Muscle of leg (tissue), 16 donors: ENCODE data around the gene COQ5. TPM values are rescaled to one million over a fixed set of nuclear protein-coding genes. Genes with fewer than 3 reads are reported as not detected.

Source experiments
- DNase-seq: peaks from one replicate; pipeline ENCODE4 v3.0.0; 2013
- H3K27ac ChIP-seq: one replicate; pipeline ENCODE4 v1.5.1; 2013; ENCODE audit warnings: mild to moderate bottlenecking, low read length, control low read depth
- H3K27me3 ChIP-seq: one replicate; pipeline ENCODE4 v1.6.1; 2013; ENCODE audit warnings: low read length; ENCODE audit not compliant: control insufficient read depth, insufficient read depth
- H3K36me3 ChIP-seq: one replicate; pipeline ENCODE4 v1.6.1; 2013; ENCODE audit warnings: low read length; ENCODE audit not compliant: control insufficient read depth, insufficient read depth
- H3K4me1 ChIP-seq: one replicate; pipeline ENCODE4 v1.6.1; 2013; ENCODE audit warnings: low read length; ENCODE audit not compliant: control insufficient read depth, insufficient read depth
- H3K4me3 ChIP-seq: one replicate; pipeline ENCODE4 v1.5.1; 2013; ENCODE audit warnings: low read length, control low read depth
- H3K9me3 ChIP-seq: replicated peaks from 2 replicates; pipeline ENCODE4 v1.6.1; 2013; ENCODE audit warnings: low read depth, low read length; ENCODE audit not compliant: control insufficient read depth
- WGBS: methylation state at CpG from one replicate; pipeline ENCODE4 v1.1.5; 2013; ENCODE audit warnings: missing lambda C conversion rate; ENCODE audit not compliant: insufficient coverage; 5-methylcytosine and 5-hydroxymethylcytosine counted together
- long read RNA-seq, 11 donors: transcript quantifications; one replicate each; lab custom pipeline, GENCODE V29; 2026
- polyA plus RNA-seq, 8 donors: library from polyadenylated mRNA; unstranded; fragments of 120-200 nt; gene quantifications; one replicate each; pipeline versions ENCODE4 v1.2.1 to v1.2.3, GENCODE V29; 2013; ENCODE audit warnings: inconsistent platforms in 1 of 8, low replicate concordance in 1 of 8; ENCODE audit not compliant: insufficient read length in 8 of 8, insufficient read depth in 1 of 8
- total RNA-seq: library from RNA; stranded (reverse); fragments of 120-200 nt; gene quantifications from one replicate; pipeline ENCODE4 v1.2.4, GENCODE V29; 2013

Gene COQ5, protein sequence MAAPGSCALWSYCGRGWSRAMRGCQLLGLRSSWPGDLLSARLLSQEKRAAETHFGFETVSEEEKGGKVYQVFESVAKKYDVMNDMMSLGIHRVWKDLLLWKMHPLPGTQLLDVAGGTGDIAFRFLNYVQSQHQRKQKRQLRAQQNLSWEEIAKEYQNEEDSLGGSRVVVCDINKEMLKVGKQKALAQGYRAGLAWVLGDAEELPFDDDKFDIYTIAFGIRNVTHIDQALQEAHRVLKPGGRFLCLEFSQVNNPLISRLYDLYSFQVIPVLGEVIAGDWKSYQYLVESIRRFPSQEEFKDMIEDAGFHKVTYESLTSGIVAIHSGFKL
- total RNA-seq (34.5 TPM), polyA plus RNA-seq (10 to 100 TPM; 32.7 to 42.3 (median 36.9) TPM)
- long read RNA-seq, donor 1, transcript COQ5-201 (7 exons, 1,535 nt) = major isoform, 6 of 14 reads
- long read RNA-seq, donor 1, partial matches to known transcripts = 7 of 14 reads
- long read RNA-seq, donor 1, other reads (novel, unspliced or antisense) = 0 of 14 reads
- long read RNA-seq, donor 2, partial matches to known transcripts = 0 of 2 reads
- long read RNA-seq, donor 2, other reads (novel, unspliced or antisense) = 0 of 2 reads
- long read RNA-seq, donor 3, transcript COQ5-201 (7 exons, 1,535 nt) = major isoform, 13 of 21 reads
- long read RNA-seq, donor 3, partial matches to known transcripts = 8 of 21 reads
- long read RNA-seq, donor 3, other reads (novel, unspliced or antisense) = 0 of 21 reads
- long read RNA-seq, donor 4, transcript COQ5-201 (7 exons, 1,535 nt) = major isoform, 6 of 6 reads
- long read RNA-seq, donor 4, partial matches to known transcripts = 0 of 6 reads
- long read RNA-seq, donor 4, other reads (novel, unspliced or antisense) = 0 of 6 reads
- long read RNA-seq, donor 5, transcript COQ5-201 (7 exons, 1,535 nt) = major isoform, 22 of 211 reads
- long read RNA-seq, donor 5, partial matches to known transcripts = 178 of 211 reads
- long read RNA-seq, donor 5, other reads (novel, unspliced or antisense) = 10 of 211 reads
- long read RNA-seq, donor 6, transcript COQ5-201 (7 exons, 1,535 nt) = major isoform, 14 of 38 reads
- long read RNA-seq, donor 6, partial matches to known transcripts = 18 of 38 reads
- long read RNA-seq, donor 6, other reads (novel, unspliced or antisense) = 6 of 38 reads
- long read RNA-seq, donor 7, transcript COQ5-201 (7 exons, 1,535 nt) = major isoform, 13 of 100 reads
- long read RNA-seq, donor 7, partial matches to known transcripts = 71 of 100 reads
- long read RNA-seq, donor 7, other reads (novel, unspliced or antisense) = 15 of 100 reads
- long read RNA-seq, donor 8, transcript COQ5-201 (7 exons, 1,535 nt) = major isoform, 16 of 31 reads
- long read RNA-seq, donor 8, partial matches to known transcripts = 9 of 31 reads
- long read RNA-seq, donor 8, other reads (novel, unspliced or antisense) = 5 of 31 reads
- long read RNA-seq, donor 9, transcript COQ5-201 (7 exons, 1,535 nt) = major isoform, 6 of 6 reads
- long read RNA-seq, donor 9, partial matches to known transcripts = 0 of 6 reads
- long read RNA-seq, donor 9, other reads (novel, unspliced or antisense) = 0 of 6 reads
- long read RNA-seq, donor 10, transcript COQ5-201 (7 exons, 1,535 nt) = major isoform, 7 of 93 reads
- long read RNA-seq, donor 10, partial matches to known transcripts = 72 of 93 reads
- long read RNA-seq, donor 10, other reads (novel, unspliced or antisense) = 14 of 93 reads
- long read RNA-seq, donor 11, transcript COQ5-201 (7 exons, 1,535 nt) = major isoform, 8 of 13 reads
- long read RNA-seq, donor 11, partial matches to known transcripts = 5 of 13 reads
- long read RNA-seq, donor 11, other reads (novel, unspliced or antisense) = 0 of 13 reads

DNA sequence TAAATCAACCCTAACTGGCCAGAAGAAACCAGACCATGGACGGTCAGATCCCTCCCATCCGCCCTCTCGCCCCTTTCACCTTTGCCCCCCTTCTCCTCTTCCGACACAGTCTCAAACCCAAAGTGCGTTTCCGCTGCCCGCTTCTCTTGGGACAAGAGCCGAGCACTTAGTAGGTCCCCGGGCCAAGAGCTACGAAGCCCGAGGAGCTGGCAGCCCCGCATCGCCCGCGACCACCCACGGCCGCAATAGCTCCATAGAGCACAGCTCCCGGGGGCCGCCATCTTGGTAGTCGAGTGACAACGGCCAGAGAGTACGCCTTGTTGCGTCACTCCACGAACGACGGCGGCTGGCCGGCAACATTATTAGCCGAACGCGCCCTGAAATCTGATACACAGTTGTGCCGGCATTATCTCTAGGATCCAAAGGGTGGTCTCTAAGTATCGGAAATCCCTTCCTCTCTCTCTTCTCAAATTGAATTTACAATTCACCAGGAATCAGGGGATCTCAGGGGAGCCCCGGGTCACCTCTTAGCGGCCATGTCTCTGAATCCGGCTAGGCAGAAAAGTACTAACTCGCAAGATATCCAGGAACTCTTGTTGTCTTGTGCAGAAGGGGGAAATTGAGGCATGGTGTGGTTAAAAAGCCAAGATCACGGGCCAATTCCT is at the start of gene COQ5:
Gene COQ5, minus strand, starts transcription at position 298 of the 665 bp plus-strand sequence. Its CDS starts 17 bp downstream, at position 281.
- H3K36me3 ChIP-seq = no peaks in the 10 kb centered on the region
- peak within 1 kb of the TSS; percentile 80 for H3K4me3 ChIP-seq
- no peaks in the 10 kb centered on the region for H3K27me3 ChIP-seq
- under 1% methylated on average over 37 of the region's 38 CpGs for WGBS
- peak within 1 kb of the TSS; percentile 98 for H3K27ac ChIP-seq
- DNase-seq = peak; percentile 98
- no peaks in the 10 kb centered on the region for H3K9me3 ChIP-seq
- peaks cover 2% of the 10 kb centered on the region for H3K4me1 ChIP-seq

DNA sequence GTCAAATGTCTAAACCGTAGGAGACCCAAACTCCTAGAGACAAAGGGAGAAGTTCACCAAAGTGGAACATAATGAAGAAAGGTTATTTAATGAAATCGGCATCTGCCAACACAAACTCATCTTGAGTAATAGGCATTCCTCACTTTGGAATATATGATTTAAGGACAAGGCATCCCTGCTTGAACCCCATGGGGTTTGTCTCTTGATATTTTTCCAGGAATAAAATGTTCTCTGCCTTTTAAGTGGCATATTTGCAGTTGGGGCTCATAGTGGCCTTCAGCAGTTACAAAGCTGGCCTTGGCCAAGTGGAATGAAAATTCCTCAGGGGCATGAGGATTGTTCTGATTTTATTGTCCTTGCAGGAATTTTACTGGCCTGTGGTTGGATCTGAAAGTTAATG is 45.1 kb upstream of the COQ5 start:
- no CpG with 5 or more reads among the region's 2 CpGs for WGBS
- H3K9me3 ChIP-seq = no peaks in the 10 kb centered on the region
- no peak overlapping the region for H3K27ac ChIP-seq
- H3K4me3 ChIP-seq = no peak overlapping the region
- H3K36me3 ChIP-seq = peaks cover 86% of the 10 kb centered on the region
- no peak for DNase-seq
- H3K27me3 ChIP-seq = no peaks in the 10 kb centered on the region
- no peaks in the 10 kb centered on the region for H3K4me1 ChIP-seq

DNA sequence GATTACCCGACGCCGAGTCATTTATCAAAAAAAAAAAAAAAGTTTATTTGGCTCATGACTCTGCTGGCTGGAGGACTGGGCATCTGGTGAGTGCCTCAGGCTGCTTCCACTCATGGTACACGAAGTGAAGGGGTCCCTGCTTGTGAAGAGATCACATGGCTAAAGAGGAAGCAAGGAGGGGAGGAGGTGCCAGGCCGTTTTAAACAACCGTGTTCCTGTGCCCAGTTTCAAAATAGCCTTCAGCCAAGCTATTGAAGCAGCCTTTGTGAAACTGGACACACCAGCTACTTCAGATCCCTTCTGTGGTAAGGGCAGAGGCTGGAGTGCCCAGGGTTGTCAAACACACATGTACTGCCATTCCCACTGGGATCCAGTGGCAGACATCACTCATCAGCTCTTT is 44.6 kb upstream of the COQ5 start:
- no peak overlapping the region for H3K27ac ChIP-seq
- peaks cover 86% of the 10 kb centered on the region for H3K36me3 ChIP-seq
- no peaks in the 10 kb centered on the region for H3K9me3 ChIP-seq
- H3K27me3 ChIP-seq = no peaks in the 10 kb centered on the region
- 50% methylated on average over 1 of the region's 6 CpGs for WGBS
- no peaks in the 10 kb centered on the region for H3K4me1 ChIP-seq
- no peak overlapping the region for H3K4me3 ChIP-seq
- DNase-seq = no peak

DNA sequence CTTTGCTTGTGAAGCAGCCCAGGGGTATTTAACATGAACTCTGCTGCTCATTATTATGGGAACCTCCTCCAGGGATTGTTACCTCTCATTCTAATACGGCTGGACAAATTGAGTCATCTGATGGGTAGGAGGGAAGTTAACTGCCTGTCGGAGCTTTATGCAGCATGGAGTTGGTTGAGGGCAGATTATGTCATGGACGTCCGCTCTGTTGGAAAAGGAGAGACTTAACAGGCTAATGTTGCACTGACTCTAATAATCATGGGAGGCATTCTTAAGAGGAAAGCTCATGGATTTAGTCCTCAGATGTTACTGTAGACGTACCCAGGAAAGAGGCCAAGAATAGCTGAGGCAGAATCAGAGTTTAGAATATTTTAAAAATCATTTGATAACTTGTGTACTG is 42.3 kb upstream of the COQ5 start:
- H3K27me3 ChIP-seq = no peaks in the 10 kb centered on the region
- H3K4me3 ChIP-seq = no peak overlapping the region
- H3K9me3 ChIP-seq = no peaks in the 10 kb centered on the region
- H3K4me1 ChIP-seq = no peaks in the 10 kb centered on the region
- DNase-seq = no peak
- WGBS = 71% methylated on average over 3 of the region's 5 CpGs
- no peak overlapping the region for H3K27ac ChIP-seq
- H3K36me3 ChIP-seq = peaks cover 78% of the 10 kb centered on the region

DNA sequence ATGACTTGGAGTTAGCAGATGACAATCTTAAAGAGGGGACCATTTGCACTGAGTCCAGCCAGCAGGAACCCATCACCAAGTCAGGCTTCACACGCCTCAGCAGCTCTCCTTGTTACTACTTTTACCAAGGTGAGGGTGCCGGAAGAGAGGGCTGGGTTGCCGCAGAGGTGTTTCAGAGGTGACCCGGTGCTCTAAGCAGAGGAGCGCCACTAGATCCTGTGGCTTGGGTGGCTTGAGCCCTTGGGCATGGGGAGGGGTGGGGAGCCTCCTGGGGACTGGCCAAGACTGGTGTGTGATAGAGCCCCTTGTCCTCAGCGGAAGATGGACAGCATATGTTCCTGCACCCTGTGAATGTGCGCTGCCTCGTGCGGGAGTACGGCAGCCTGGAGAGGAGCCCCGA is 34.5 kb upstream of the COQ5 start:
- Histone ChIP-seq H3K4me1 (no peaks in the 10 kb centered on the region), H3K27ac (no peak overlapping the region), H3K4me3 (no peak overlapping the region), H3K27me3 (no peaks in the 10 kb centered on the region), H3K36me3 (peaks cover 73% of the 10 kb centered on the region), H3K9me3 (no peaks in the 10 kb centered on the region)
- no peak for DNase-seq
- 100% methylated on average over 6 of the region's 11 CpGs for WGBS

DNA sequence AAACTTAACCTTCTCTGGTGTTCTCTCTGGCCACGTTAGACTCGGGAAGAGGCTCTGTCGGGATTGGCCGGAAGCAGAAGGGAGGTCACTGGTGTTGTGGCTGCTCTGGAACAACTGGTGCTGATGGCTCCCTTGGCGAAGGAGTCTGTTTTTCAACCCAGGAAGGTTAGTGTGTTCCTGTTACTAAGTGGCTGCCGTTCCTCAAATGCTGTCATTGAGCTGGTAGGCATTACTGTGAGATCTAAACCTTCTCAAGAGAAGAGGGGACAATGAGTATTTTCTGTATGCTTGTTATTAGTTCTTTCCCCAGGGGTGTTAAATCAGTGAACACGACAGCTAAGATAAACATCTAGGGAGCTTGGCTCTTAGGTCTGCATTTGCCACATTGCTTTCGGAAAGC is 33.9 kb upstream of the COQ5 start:
- Histone ChIP-seq H3K4me3 (no peak overlapping the region), H3K36me3 (peaks cover 69% of the 10 kb centered on the region), H3K27ac (no peak overlapping the region)

DNA sequence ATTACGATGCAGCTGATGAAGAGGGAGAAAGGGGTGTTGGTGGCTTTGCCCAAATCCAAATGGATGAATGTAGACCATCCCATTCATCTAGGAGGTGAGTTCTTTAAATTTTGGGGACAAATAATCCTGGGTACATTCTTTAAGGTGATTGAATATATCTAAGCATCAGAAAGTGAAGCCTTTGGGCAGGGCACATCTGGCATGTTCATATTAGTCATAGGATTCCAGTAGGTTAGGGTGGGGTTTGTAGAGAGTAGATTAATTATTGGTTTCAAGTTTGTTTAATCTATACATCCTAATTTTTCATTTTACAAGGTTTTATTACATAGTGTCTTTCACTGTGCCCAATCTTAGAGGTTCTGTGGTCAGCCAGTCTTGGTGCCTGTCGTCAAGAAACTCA is 28.6 kb upstream of the COQ5 start:
- Histone ChIP-seq H3K4me1 (peaks cover 3% of the 10 kb centered on the region), H3K4me3 (no peak overlapping the region), H3K27ac (no peak overlapping the region), H3K9me3 (no peaks in the 10 kb centered on the region), H3K27me3 (no peaks in the 10 kb centered on the region), H3K36me3 (peaks cover 62% of the 10 kb centered on the region)
- no peak for DNase-seq
- 100% methylated on average over 2 of the region's 2 CpGs for WGBS

More for the DNA sequence above, 33.9 kb upstream of the COQ5 start:
- DNase-seq = no peak
- no peaks in the 10 kb centered on the region for H3K27me3 ChIP-seq
- no peaks in the 10 kb centered on the region for H3K4me1 ChIP-seq
- H3K9me3 ChIP-seq = no peaks in the 10 kb centered on the region
- WGBS = 81% methylated on average over 7 of the region's 8 CpGs

DNA sequence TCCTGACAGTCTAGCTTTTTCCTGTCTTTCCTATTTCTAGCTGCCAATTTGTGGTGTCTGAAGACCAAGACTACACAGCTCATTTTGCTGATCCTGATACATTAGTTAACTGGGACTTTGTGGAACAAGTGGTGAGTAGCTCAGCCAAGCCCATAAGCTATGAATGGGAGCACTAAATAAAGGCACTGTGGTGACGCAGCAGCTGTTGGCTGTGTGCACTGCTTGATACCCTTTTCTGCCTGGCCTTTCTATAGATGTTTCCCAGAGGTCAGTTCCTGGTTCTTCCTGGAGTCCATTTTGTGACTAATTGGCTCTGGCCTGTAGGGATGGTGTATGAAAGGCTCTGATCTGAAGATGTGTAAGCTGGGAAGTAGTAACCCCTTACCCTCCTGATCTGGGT is 25.7 kb upstream of the COQ5 start:
- Histone ChIP-seq H3K4me3 (no peak overlapping the region), H3K36me3 (peaks cover 57% of the 10 kb centered on the region), H3K9me3 (no peaks in the 10 kb centered on the region), H3K4me1 (peaks cover 7% of the 10 kb centered on the region), H3K27ac (peak overlapping the region; percentile 75), H3K27me3 (no peaks in the 10 kb centered on the region)
- peak; percentile 40 for DNase-seq
- WGBS = no CpG with 5 or more reads among the region's 1 CpG

DNA sequence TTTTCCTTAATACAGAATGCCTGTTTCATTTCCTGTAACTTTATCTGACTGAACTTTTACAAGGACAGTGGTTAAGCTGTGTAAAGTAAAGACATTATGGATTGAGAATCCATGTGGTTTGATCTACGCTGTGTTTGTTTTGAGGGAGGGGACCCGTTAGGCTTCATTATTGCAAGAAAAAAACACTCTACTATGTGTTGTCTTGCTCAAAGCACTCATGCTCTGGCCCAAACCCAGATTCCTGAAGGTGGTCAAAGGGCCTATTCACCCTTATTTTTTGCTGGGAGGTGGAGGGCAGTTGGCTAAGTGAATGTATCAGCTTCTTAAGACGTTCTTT is 17.1 kb upstream of the COQ5 start:
- no peak for DNase-seq
- H3K4me3 ChIP-seq = no peak overlapping the region
- H3K27ac ChIP-seq = no peak overlapping the region
- H3K4me1 ChIP-seq = peaks cover 2% of the 10 kb centered on the region
- H3K27me3 ChIP-seq = no peaks in the 10 kb centered on the region
- 80% methylated on average over 1 of the region's 3 CpGs for WGBS
- peaks cover 41% of the 10 kb centered on the region for H3K36me3 ChIP-seq
- no peaks in the 10 kb centered on the region for H3K9me3 ChIP-seq
